Left renal pelvis (tissue), 4 donors: ENCODE data around the gene CENPV. TPM values are rescaled to one million over a fixed set of nuclear protein-coding genes. Genes with fewer than 3 reads are reported as not detected.

ENCODE experiments used
- DNase-seq, 4 donors: peaks; one replicate each; pipeline ENCODE4 v3.0.0-alpha.2; 2013; ENCODE audit warnings: low read depth in 4 of 4, low spot score in 3 of 4
- polyA plus RNA-seq, 4 donors: library from polyadenylated mRNA; unstranded; fragments of 120-200 nt; gene quantifications; one replicate each; pipeline ENCODE4 v1.2.1, GENCODE V29; 2013; ENCODE audit not compliant: insufficient read length in 4 of 4

Gene CENPV
- polyA plus RNA-seq, 4 donors: 46.6 to 83.9 (median 72.6) TPM

DNA sequence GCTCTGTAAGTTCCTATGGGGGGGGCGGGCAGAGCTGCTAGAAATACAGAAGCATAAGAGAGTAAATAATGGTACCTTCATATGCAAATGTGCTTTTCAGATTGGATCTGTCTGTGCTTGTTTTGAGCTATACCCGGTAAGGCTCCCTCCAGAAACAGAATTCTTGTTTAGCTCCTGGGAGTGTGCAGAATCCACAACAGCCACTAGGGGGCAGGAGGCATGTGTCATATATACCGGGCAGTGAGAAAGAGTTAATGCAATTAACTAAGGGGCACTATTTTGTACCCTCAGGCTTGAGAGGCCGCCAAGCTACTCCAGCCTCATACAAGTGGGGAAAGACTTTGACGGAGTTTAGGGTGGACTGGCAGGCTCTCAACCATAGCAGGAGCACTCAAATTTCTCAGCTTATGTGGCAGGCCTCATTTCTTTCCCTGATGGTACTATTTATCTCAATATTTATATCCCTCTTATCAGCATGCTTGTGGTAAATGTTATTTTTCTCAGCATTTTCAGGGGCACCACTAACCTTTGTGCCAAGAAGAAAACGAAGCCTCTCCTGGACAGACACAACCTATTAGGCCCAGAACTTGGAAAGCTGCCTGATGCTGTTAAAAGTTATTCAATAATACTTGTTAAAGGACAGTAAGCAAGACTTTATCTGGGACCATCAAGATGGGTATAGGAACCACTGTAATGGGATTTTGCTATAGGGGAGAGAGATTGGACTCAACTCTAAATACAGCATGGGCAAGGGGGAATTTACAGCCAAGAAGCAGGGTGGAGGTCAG is 10.7 kb upstream of the CENPV start:
- peak in 2 of 4 donors; percentile 39 to 47 for DNase-seq

DNA sequence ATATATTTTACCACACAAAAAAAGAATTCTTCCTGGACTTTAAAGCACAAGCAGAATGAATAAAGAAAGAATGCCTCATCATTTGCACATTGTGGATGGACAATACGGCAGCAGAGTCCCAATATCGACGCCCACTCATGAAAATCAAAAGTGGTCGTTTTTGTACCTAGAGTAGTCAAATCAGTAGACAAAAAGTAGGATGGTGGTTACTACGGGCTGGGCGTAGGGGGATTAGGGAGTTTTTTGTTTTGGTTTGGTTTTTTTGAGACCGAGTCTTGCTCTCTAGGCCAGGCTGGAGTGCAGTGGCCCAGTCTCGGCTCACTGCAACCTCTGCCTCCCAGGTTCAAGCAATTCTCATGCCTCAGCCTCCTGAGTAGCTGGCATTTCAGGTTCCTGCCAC is 8.6 kb upstream of the CENPV start:
- no peak for DNase-seq

GRCh38 chr17:16358394-16358793 is 5.1 kb upstream of the CENPV start:
- DNase-seq: no peak

DNA sequence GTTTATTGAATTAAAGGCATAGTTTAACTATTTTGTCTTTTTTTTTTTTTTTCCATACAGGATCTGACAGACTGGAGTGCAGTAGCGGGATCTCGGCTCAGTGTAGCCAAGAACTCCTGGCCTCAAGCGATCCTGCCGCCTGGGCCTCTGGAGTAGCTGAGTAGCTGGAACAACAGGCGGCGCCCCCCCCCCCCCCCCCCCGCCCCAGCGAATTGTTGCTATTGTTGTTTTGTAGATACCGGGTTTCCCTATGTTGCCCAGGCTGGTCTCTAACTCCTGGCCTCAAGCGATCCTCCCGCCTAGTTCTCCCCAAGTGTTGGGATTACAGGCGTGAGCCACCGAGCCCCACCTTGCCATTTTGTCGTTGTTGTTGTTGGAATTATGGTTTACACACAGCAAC is 1.3 kb upstream of the CENPV start:
- no peak for DNase-seq

- peak in 2 of 4 donors; percentile 33 for DNase-seq
Observed at GRCh38 chr17:16352667-16353316, 477 bp downstream of the CENPV start.

GRCh38 chr17:16352303-16352666 is 984 bp downstream of the CENPV start:
- peak in 2 of 4 donors; percentile 14 to 15 for DNase-seq

GRCh38 chr17:16351831-16352230 is 1.4 kb downstream of the CENPV start:
- no peak for DNase-seq

- no peak for DNase-seq
Observed at GRCh38 chr17:16349431-16349830, 3.8 kb downstream of the CENPV start.

DNA sequence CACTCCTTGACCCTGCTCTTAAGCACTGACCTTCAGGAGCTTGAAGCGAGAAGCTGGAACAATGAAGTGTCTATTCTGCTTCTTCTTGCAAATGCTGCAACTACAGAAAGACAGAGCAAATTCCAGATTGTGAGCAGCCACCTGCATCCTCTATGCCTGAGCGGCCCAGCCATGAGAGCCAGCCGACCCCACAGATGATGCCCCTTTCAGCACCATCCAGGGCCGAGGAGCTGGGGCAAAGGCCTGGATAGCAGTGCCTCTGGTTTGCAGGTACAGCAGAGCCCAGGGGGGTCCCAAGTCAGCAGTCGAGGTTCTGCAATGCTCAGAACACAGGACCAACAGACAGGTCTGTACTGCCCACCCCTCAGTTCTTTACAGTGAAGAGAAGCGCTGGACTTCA is 4.7 kb downstream of the CENPV start:
- DNase-seq: no peak

GRCh38 chr17:16346721-16347271 is 6.5 kb downstream of the CENPV start:
- DNase-seq: no peak

GRCh38 chr17:16345565-16345964 is 7.7 kb downstream of the CENPV start:
- no peak for DNase-seq

DNA sequence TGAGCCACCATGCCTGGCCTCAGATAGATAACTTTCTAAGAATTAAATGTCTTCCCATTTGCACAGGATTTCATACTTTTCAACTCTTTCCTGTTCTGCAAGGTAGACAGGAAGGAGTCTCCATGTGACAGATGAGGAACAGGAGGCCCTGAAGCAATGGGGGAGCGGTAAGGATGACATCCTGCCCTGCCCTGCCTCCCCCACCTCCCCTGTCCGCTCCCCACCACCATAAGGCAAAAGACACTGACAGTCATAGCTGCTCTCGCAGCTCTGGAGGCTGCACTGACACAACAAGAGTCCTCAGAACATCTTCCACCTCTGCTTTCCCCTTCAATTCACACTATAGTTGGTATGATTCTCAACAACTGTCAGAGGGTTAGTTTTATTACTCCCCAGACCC is 9.7 kb downstream of the CENPV start:
- no peak for DNase-seq

DNA sequence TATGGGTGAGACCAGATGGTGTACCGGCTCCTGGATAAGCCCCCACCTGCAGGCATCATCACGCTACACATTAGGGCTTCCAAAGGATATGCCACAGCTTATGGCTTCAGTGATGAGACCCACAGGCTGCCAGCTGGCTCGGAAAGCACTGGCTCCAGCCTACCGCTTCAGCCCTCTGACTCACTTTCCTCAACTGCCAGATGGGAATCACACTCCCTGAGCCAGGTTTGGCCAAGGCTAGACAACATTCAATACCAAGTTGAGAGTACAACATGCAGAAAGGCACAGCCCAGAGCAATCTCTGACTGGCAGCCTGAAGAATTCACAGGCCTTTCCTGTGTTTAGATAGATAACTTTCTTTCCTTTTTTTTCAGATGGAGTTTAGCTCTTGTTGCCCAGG is 10.3 kb downstream of the CENPV start:
- DNase-seq: no peak

GRCh38 chr17:16339959-16340358 is 13.3 kb downstream of the CENPV start:
- DNase-seq: no peak

DNA sequence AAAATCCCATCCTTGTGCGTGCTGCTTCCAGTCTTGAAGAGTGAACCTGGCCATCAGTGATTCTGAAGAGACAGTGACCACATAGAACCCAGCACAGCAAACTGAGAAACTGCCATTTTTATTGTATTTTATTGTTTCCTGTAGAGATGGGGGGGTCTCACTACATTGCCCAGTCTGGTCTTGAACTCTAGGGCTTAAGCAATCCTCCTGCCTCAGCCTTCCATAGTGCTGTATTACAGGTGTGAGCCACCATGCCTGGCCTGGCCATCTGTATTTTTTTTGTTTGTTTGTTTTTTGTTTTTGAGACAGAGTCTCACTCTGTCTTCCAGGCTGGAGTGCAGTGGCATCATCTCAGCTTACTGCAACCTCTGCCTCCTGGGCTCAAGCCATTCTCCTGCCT is 13.9 kb downstream of the CENPV start:
- no peak for DNase-seq

GRCh38 chr17:16338391-16338790 is 14.9 kb downstream of the CENPV start:
- no peak for DNase-seq

GRCh38 chr17:16329519-16330271 is 23.6 kb downstream of the CENPV start:
- no peak for DNase-seq

- DNase-seq: no peak
Observed at GRCh38 chr17:16328997-16329396, 24.3 kb downstream of the CENPV start.

DNA sequence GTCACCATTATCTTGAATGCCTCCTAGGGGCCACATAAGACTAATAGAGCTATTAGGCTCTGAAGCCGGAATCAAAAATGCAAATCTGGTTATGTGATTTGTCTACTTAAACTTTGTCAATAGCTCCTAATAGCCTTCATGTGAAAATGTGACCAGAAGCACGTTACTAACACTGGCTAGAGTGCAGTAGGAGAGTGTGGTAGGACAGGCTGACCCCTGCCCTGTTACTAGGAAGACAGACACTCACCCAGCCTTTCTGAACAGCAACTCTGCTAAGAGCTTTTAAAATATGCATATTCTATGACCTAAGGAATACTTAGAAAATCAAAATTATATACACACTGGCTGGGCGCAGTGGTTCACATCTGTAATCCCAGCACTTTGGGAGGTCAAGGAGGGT is 26.3 kb downstream of the CENPV start:
- no peak for DNase-seq

- DNase-seq: no peak
Observed at GRCh38 chr17:16325964-16326363, 27.3 kb downstream of the CENPV start.

DNA sequence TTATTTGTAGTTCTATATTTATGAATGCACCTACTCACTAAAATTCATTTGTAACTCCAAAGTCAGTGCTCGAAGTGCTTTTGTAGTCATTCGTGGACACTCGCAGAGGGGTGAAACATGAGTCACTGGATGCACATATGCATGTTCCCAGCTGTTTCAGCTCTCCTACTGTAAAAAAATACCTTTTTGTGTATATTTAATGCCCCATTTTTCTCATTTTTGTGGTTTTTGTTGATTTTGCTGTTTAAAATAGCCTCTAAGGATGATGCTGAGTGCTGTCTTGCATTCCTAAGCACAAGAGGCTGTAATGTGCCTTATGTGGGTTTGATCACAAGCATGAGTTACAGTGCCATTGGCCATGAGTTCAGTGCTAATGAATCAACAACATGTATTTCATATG is 30.6 kb downstream of the CENPV start:
- no peak for DNase-seq
